ENCODE measurements around the gene SLC17A9. TPM values are rescaled to one million over a fixed set of nuclear protein-coding genes. Genes with fewer than 3 reads are reported as not detected.

Gene SLC17A9
- total RNA-seq, 1 experiment from 2014 or later, result 37.6 TPM

DNA sequence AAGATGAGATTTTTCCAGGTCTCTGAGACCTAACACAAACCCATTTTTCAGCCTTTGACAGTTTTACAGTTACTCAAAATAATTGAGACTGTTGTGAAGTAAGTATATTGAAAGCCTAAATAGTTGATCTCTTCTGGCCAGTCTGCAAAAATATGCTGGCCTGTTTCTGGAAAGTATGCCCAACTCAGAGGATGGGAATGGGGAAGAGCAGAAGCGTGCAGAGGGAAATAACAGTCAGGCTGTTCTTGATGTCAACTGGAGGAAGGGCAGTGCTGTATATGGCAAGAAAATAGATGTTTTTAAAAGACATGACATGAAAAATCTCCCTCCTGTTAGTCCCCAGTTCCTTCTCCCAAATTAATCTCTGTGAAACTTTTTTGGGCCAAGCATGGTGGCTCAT, 10.7 kb upstream of the SLC17A9 start:
- intact Hi-C loops (cut with micrococcal nuclease), result no loop called here
- CTCF ChIA-PET, result no interaction called here

DNA sequence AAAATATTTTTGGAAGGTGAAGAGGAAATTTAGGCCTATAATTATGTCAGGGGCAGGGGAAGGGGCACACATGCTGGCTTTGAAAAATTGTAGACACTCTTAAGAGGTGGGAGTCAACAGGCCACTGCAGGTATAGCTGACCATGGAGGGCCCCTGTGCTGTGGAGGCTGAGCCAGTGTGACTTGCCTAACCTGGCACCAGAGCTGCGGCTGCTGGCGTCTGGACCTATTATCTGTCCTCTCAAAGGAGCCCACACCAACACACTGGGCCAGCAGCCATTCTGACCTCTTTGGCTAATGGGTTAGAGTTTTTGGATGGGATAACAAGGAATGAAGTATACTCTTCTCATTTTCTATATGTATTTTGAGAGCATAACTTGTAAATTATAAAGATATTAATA, 10.1 kb upstream of the SLC17A9 start:
- RAD21 ChIA-PET (ENCODE audit: low non-redundant PET in 1 of 2, low total read pairs in 2 of 2, uncharacterized antibody in 2 of 2, unreplicated experiment in 2 of 2), result no interaction called here
- Histone ChIP-seq H4K20me1 (ENCODE audit: insufficient read depth) (no peaks in the 10 kb centered on the region), H3K4me1 (ENCODE audit: control insufficient read depth in 1 of 2, insufficient read depth in 2 of 2, low read length in 2 of 2) (peaks cover 5 to 12% of the 10 kb centered on the region in 2 experiments; a peak in 3 of 4 replicates), H3K27me3 (ENCODE audit: insufficient read depth, low read length) (no peaks in the 10 kb centered on the region), H2AFZ (ENCODE audit: low read depth, low read length, poor library complexity, severe bottlenecking) (no peak overlapping the region), H3K9me2 (ENCODE audit: insufficient read depth) (no peaks in the 10 kb centered on the region), H3K36me3 (ENCODE audit: control insufficient read depth in 1 of 2, insufficient read depth in 2 of 2, low read length in 2 of 2) (peaks cover 36 to 45% of the 10 kb centered on the region in 2 experiments), H3K9ac (ENCODE audit: low read length) (no peak overlapping the region), H3K4me2 (ENCODE audit: low read length) (no peak overlapping the region), H3K4me3 (replicated peaks in 1 of 2; ENCODE audit: low read depth in 1 of 2, low read length in 2 of 2) (no peak overlapping the region), H3K79me2 (ENCODE audit: insufficient read depth, low read length) (peaks cover 56% of the 10 kb centered on the region), H3K27ac (ENCODE audit: low read depth, low read length) (no peak overlapping the region), H3K9me3 (ENCODE audit: control insufficient read depth in 1 of 2, insufficient read depth in 1 of 2, low read depth in 1 of 2, low read length in 2 of 2) (no peaks in the 10 kb centered on the region)
- ATAC-seq, result no peak
- CTCF ChIA-PET, result no interaction called here
- intact Hi-C loops (cut with micrococcal nuclease), result no loop called here
- POLR2A ChIA-PET, result no interaction called here
- DNase-seq (ENCODE audit: low read depth, low spot score), result no peak
- BruUV-seq (replicated peaks), result no TSS peak
- TF ChIP-seq MAX (IDR thresholded peaks at IDR 0.05) (no peak), POLR2AphosphoS5 (IDR thresholded peaks at IDR 0.05; ENCODE audit: low read depth, low read length) (no peak), YY1 (IDR thresholded peaks at IDR 0.05; ENCODE audit: extremely low read depth, insufficient replicate concordance, low read depth, low read length) (no peak), REST (IDR thresholded peaks at IDR 0.05; ENCODE audit: low read depth) (no peak), ZFX (IDR thresholded peaks at IDR 0.05) (no peak), RAD21 (IDR thresholded peaks at IDR 0.05; ENCODE audit: low read depth) (no peak), SP1 (IDR thresholded peaks at IDR 0.05; ENCODE audit: low read depth) (no peak), SIN3A (IDR thresholded peaks at IDR 0.05; ENCODE audit: low read depth) (no peak), SRF (IDR thresholded peaks at IDR 0.05; ENCODE audit: low read depth) (no peak), FOSL1 (IDR thresholded peaks at IDR 0.05; ENCODE audit: low read depth) (no peak), ZNF274 (IDR thresholded peaks at IDR 0.05; ENCODE audit: low read depth, low read length) (no peak), ELF1 (IDR thresholded peaks at IDR 0.05; ENCODE audit: borderline replicate concordance, low read depth) (no peak)
- TF ChIP-seq, protein P1, sequence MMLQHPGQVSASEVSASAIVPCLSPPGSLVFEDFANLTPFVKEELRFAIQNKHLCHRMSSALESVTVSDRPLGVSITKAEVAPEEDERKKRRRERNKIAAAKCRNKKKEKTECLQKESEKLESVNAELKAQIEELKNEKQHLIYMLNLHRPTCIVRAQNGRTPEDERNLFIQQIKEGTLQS (IDR thresholded peaks at IDR 0.05), result no peak
- TF ChIP-seq, protein P2, sequence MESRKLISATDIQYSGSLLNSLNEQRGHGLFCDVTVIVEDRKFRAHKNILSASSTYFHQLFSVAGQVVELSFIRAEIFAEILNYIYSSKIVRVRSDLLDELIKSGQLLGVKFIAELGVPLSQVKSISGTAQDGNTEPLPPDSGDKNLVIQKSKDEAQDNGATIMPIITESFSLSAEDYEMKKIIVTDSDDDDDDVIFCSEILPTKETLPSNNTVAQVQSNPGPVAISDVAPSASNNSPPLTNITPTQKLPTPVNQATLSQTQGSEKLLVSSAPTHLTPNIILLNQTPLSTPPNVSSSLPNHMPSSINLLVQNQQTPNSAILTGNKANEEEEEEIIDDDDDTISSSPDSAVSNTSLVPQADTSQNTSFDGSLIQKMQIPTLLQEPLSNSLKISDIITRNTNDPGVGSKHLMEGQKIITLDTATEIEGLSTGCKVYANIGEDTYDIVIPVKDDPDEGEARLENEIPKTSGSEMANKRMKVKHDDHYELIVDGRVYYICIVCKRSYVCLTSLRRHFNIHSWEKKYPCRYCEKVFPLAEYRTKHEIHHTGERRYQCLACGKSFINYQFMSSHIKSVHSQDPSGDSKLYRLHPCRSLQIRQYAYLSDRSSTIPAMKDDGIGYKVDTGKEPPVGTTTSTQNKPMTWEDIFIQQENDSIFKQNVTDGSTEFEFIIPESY (IDR thresholded peaks at IDR 0.05; ENCODE audit: extremely low read depth, insufficient replicate concordance, low read length), result no peak

More for the DNA sequence above, 10.7 kb upstream of the SLC17A9 start:
- no TSS peak for BruUV-seq (replicated peaks)
- Histone ChIP-seq H3K79me2 (ENCODE audit: insufficient read depth, low read length) (peaks cover 62% of the 10 kb centered on the region), H3K27me3 (ENCODE audit: insufficient read depth, low read length) (no peaks in the 10 kb centered on the region), H2AFZ (ENCODE audit: low read depth, low read length, poor library complexity, severe bottlenecking) (no peak overlapping the region), H3K9me2 (ENCODE audit: insufficient read depth) (no peaks in the 10 kb centered on the region), H3K4me3 (replicated peaks in 1 of 2; ENCODE audit: low read depth in 1 of 2, low read length in 2 of 2) (no peak overlapping the region), H3K4me1 (ENCODE audit: control insufficient read depth in 1 of 2, insufficient read depth in 2 of 2, low read length in 2 of 2) (peaks cover 5 to 12% of the 10 kb centered on the region in 2 experiments; a peak in 3 of 4 replicates), H3K4me2 (ENCODE audit: low read length) (no peak overlapping the region), H4K20me1 (ENCODE audit: insufficient read depth) (no peaks in the 10 kb centered on the region), H3K27ac (ENCODE audit: low read depth, low read length) (no peak overlapping the region), H3K36me3 (ENCODE audit: control insufficient read depth in 1 of 2, insufficient read depth in 2 of 2, low read length in 2 of 2) (peaks cover 35 to 41% of the 10 kb centered on the region in 2 experiments), H3K9me3 (ENCODE audit: control insufficient read depth in 1 of 2, insufficient read depth in 1 of 2, low read depth in 1 of 2, low read length in 2 of 2) (no peaks in the 10 kb centered on the region), H3K9ac (ENCODE audit: low read length) (no peak overlapping the region)
- DNase-seq (ENCODE audit: low read depth, low spot score), result no peak
- no peak for ATAC-seq
- ChIA-PET RAD21 (ENCODE audit: low non-redundant PET in 1 of 2, low total read pairs in 2 of 2, uncharacterized antibody in 2 of 2, unreplicated experiment in 2 of 2) (no interaction called here), POLR2A (no interaction called here)
- TF ChIP-seq ZFX (IDR thresholded peaks at IDR 0.05), result no peak
- no peak for TF ChIP-seq ELF1 (IDR thresholded peaks at IDR 0.05; ENCODE audit: borderline replicate concordance, low read depth)
- TF ChIP-seq, protein P1 (IDR thresholded peaks at IDR 0.05), result no peak
- TF ChIP-seq EGR1 (IDR thresholded peaks at IDR 0.05; ENCODE audit: low read depth), result no peak
